ENCODE data around the gene ANKMY1.
A peak's percentile ranks its signal among the peaks of the same experiment; 100 is the strongest.
"Not testable (repeated sequence)": the region's sequence is repeated elsewhere in the genome, so short reads cannot be mapped to it uniquely, and the experiment has no call there.

The ANKMY1 gene

GRCh38 chr2:240567872-240568677 lies 10.3 kb upstream of the ANKMY1 start, which contains the start of gene RNPEPL1:
RNPEPL1 (plus strand) TSS chr2:240568484; CDS start chr2:240568587, 103 bp downstream.
- peak; percentile 64 for DNase-seq

GRCh38 chr2:240567137-240567871 lies 9.5 kb upstream of the ANKMY1 start:
- DNase-seq: no peak

- peak; percentile 95 for DNase-seq
Observed at GRCh38 chr2:240566203-240567136, 8.7 kb upstream of the ANKMY1 start.

GRCh38 chr2:240565333-240566202 lies 7.8 kb upstream of the ANKMY1 start:
- peak; percentile 98 for DNase-seq

GRCh38 chr2:240564561-240565332 lies 7.0 kb upstream of the ANKMY1 start:
- DNase-seq: peak; percentile 74

GRCh38 chr2:240563951-240564560 lies 6.3 kb upstream of the ANKMY1 start:
- DNase-seq: no peak

GRCh38 chr2:240563231-240563630 lies 5.4 kb upstream of the ANKMY1 start:
- not testable (repeated sequence) for DNase-seq

- DNase-seq: no peak
Observed at GRCh38 chr2:240561325-240561971, 3.7 kb upstream of the ANKMY1 start.

- peak; percentile 100 for DNase-seq
Observed at GRCh38 chr2:240560480-240561324, 2.9 kb upstream of the ANKMY1 start.

GRCh38 chr2:240560084-240560479 lies 2.3 kb upstream of the ANKMY1 start, which contains the start of gene DUSP28:
DUSP28 (plus strand) TSS chr2:240560357; CDS start chr2:240560685, 328 bp downstream.
- peak; percentile 93 for DNase-seq

GRCh38 chr2:240559286-240559685 lies 1.5 kb upstream of the ANKMY1 start:
- DNase-seq: no peak

- DNase-seq: no peak
Observed at GRCh38 chr2:240558236-240558761, 511 bp upstream of the ANKMY1 start.

- DNase-seq: no peak
Observed at GRCh38 chr2:240557101-240557751, 562 bp downstream of the ANKMY1 start.

GRCh38 chr2:240556553-240557100 lies 1.2 kb downstream of the ANKMY1 start:
- DNase-seq: peak; percentile 79

- no peak for DNase-seq
Observed at GRCh38 chr2:240555541-240556250, 2.1 kb downstream of the ANKMY1 start.

- no peak for DNase-seq
Observed at GRCh38 chr2:240554767-240555493, 2.9 kb downstream of the ANKMY1 start.
